Iris pigment epithelial cell (primary cell): Measurements from ENCODE around the gene SMNDC1.
"Not testable (repeated sequence)": the region's sequence is repeated elsewhere in the genome, so short reads cannot be mapped to it uniquely, and the experiment has no call there.

Experiments used
- DNase-seq: peaks from one replicate; pipeline ENCODE4 v3.0.0-alpha.2; 2011; ENCODE audit warnings: low read depth

The SMNDC1 gene

DNA sequence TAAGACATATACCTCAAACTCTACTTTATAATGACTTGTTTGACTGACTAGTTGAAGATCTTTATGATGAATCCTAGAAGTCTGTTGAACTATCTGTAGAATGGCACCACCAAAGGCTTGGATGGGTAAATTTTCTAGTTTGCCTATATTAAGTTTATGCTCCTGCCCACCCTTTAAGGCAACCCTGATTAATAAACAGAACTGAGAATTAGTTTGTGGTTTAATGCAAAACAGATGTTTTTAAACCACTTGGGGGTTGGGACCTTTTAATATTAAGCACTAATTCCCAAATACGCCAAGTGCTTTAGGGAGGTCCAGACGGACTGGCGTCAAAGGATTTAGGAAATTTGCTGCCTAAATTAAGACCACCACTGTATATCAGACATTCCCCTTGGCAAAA is 20.5 kb downstream of the SMNDC1 start:
- no peak for DNase-seq

DNA sequence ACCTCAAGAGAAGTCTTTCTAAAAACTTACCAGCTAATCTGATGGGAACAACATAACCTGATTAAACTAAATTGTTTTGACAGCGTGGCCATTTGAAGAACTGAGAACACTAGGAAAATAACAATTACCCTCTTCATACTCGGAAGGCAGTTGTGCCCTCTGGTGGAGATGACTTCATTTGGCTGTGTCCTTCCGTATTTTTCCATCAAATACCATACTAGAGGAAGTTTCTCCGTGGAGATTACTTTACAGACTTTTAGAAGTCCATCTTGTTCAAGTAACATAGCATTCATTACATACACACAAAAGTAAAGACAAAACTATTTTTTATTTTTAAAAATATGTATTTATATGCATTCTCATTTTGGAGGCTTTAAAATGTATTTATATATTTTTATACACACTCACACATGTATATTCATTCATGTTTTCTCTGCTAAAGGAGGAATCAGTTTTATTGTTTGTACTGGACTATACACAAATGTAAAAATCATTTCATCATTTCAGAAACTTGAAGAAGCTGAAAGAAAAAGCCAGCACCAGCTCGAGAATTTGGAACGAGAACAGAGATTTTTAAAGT is 25.2 kb downstream of the SMNDC1 start:
- peak; percentile 67 for DNase-seq

DNA sequence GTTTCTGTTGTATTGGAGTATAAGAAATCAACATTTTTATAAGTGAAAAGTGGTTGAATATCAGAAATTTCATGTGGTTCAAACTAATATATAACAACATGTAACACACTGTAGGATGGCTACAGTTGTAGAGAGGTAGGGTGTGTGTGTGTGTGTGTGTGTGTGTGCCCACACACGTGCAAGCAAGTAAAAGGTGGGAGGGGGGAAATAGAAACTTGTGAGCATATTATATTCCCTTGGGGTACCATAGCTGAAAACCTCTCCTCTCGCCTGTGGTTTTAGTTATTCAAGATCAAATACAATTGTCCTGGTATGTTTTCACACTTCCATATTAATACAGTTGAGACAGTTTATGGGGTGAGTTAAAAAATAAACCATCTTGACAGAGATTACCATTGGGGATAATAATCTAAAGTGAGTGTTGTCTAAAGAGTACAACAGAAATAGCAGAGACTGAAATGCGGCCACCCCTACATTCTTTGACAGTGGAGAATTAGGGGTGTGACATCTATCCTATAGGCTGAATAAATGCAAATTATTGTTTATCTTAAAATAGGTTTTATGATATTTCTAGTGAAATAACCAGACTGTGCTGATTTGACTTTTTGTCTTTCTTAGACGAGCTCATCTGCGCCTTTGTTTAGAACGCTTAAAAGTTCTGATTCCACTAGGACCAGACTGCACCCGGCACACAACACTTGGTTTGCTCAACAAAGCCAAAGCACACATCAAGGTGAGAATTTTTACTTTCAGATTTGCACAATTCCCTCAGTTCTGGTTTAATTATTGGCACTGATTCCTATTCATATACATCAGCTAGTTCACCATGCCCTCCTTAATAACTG is 25.9 kb downstream of the SMNDC1 start:
- DNase-seq, result no peak

DNA sequence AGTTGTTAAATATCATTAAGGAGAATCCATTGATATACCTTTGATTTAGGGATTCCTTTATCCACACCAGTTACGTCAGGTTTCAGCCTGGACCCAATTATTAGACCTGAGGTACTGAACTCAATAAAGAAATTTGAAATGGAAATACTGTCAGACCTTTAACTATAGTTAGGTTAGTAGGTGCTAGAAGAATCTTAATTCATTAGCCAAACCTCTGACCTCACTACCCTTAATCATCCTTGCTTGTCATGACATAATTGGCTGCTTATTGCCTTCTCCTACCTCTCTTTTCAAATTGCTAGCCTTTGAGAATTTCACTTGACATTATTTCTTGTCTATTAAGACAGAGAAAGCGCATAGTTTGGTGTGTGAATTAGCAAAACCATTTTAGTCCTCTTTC is 27.1 kb downstream of the SMNDC1 start:
- no peak for DNase-seq

DNA sequence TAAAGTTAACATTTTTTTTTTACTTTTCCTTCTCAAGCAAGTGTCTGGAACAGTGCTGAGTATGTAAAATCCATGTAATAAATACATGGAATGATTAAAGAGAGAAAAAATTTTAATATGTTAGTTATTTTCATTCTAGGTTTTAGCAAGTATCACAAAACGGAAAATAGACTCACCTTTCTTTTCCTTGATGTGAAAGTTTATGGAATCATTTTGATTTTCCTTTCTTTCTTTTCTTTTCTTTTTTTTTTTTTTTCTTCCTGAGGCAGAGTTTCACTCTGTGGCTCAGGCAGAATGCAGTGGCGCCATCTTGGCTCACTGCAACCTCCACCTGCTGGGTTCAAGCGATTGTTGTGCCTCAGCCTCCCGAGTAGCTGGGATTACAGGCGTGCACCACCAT is 28.1 kb downstream of the SMNDC1 start:
- no peak for DNase-seq

DNA sequence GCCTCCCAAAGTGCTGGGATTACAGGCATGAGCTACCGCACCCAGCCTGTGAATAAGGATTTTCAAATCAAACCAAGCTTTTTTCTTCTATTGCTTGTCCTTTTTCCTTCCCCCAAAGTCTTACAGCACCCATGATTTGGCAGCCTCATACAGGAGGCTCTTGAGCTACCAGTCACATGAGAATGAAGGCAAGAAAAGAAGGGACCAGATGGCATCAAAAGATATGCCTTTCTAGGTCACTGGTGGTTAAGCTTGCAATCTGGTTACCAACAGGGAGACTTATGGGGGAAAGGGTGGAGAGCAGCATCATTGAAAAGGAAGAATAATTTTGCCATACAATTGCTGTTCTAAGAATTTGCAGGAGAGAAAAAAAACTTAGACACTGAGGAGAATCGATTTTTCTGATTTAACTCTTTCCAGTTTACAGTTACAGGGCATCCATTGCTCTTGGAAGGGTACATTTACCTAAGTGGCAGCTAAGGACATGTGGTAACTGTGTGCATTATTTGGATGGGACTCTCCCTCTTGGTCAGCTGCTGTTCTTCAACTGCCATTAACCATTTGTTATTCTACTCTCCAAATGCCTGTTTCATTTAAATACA is 29.5 kb downstream of the SMNDC1 start:
- DNase-seq, result no peak

DNA sequence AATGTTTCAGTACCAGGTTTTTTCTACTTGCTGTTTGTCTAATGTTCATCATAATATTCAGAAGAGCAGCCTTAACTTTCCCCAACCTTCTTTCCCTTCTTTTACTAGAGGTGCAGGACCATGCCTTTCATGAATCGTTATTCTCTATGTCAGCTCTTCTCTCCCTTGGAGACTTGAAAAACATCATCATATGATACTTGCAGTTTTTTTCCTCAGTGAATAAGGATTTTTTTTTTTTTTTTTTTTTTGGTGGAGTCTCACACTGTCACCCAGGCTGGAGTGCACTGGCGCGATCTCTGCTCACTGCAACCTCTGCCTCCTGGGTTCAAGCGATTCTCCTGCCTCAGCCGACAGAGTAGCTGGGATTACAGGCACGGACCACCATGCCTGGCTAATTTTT is 30.1 kb downstream of the SMNDC1 start:
- no peak for DNase-seq

DNA sequence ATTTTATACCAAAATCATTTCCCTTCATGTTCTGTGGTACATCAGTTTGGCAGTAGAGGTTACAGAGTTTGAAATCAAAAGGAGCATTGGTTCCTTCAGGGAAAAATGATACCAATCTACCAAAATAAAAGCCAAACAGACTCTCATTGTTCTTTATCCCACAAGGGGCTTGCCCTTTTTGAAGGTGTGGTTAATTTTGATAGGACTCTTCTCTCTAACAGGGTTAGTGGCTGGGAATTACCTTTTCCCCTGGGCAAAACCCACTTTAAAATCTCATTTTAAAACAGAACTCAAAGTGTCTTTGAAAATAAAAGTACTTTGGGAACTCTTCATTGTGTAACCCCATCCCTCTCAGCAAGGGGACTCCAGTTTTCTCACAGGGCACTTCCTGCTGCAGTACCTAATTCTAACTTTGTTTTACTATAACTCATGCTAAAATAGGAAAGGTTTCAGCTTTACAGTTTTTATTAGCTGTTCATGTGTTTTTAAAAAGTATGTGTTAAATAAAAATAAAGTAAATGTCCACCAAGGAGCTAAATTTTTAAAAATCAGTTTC is 30.6 kb downstream of the SMNDC1 start:
- no peak for DNase-seq

DNA sequence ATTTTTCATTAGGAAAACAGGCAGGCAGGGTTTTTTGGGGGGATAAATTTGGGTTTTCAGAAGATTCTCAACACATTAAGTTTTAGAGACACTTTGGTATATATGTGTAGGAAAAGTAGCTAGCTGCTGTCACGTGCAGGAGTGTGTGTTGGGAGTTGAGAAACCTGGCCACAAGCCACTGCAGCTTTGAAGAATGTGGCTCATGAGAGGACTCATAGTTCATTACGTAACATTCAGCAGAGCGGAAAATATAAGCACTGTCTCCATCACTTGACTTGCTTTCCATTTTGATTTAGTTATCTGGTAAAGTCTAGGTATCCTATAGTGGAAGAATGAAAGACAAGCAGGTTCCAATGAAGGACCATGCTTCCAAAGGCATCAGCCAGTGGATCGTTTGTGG is 31.2 kb downstream of the SMNDC1 start:
- DNase-seq, result peak; percentile 95

DNA sequence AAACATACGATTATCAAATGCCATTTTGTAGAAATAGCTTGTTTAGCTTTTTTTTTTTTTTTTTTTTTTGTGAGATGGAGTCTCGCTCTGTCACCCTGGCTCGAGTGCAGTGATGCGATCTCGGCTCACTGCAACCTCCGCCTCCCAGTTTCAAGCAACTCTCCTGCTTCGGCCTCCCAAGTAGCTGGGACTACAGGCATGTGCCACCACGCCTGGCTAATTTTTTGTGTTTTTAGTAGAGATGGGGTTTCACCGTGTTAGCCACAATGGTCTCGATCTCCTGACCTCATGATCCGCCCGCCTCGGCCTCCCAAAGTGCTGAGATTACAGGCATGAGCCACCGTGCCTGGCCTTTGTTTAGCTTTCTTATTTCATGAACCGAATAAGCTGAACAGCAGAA is 31.7 kb downstream of the SMNDC1 start:
- DNase-seq, result not testable (repeated sequence)

DNA sequence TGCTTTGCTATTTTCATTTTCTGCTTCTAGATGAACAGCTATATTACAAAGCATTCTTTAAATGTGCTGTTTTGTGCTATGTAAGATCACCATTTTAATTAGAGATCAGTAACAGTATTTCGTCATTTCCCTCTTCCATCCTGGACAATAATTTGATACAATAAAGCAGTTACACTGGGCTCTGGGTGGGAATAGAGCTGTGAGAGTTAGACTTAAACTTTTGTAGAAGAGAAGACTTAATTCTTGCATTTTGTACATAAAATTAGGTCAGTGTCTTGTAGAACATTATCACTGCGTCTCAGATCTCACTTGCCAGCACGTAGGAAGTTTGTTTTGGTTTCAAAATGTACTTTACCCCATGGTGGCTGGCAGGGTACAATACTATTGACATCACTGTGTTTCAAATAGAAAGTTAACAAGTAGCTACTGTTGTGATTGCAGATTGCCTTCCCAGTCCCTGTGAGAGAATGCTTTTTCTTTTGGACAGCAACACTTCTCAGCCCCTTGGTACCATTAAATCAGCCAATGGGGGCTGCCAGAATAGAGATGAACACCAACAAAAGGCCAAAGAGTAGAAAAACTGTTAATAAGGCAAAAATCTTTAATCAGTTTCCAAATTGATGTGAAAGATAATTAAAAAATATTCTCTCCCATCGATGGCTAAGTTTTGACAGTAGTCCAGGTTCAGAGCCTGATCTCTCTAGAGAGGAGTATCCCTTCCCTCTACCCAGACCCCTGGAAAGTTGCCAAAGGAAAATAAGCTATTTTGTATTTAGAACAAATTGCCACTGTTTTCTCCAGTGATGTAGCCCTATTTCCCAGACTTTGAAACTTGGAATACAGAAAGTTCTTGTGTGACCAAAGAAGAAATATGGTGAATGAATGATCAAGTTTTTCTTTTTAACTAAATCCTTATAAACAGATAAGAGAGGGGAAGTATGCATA is 35.1 kb downstream of the SMNDC1 start:
- DNase-seq, result peak; percentile 45

DNA sequence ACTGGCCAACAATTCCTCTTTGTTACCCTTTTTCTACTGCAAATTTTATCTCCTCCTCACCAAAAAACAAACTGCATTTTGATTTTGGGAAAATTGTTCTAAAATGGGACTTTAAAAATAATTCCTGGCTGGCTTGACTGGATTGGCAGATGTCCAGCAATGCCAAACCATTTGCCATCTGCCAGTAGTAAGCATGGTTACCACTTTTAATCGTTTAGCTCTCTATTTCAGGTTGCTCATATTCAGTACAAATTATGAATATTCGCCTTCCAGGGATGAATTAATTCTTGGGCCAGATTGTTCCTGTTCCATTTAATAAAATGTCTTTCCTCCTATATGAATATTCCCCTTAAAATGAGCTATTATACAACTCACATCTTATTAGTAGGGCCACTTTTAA is 35.7 kb downstream of the SMNDC1 start:
- no peak for DNase-seq

DNA sequence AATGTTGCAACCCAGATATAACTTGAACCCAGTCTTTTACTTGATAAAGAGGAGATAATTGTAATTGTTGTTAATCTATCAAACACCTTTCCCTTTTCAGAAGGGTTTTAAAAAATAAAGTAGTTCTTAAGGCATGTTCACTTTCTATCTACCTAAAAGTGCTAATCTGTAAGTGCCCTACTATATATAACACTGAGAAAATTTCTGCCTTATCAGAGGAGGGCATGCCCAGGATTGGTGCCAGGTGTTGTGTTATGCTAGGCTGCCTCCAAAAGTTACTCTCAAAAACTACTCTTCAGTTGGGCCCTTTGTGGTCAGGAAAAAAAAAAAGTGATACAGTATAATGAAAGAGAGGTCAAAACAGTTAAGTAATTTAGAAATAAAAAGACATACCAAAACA is 36.3 kb downstream of the SMNDC1 start:
- DNase-seq, result no peak

DNA sequence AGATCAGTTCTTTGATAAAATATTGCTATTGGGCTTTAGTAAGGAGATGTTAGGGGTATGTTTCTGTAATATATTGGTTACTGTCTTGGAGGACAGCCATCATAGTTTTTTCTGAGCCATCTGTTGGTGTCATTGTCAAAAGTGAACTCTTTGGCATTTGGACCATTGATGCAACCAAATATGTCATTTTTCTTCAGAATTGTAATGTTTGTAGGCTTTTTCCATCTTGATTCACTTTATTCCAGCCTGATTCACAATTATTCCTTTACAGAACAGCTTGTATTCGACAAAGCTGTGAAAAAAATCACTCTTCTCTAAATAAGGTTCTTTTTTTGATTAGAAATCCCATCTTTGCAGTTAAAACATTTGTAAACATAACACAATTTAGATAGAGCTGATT is 37.4 kb downstream of the SMNDC1 start:
- DNase-seq, result no peak

DNA sequence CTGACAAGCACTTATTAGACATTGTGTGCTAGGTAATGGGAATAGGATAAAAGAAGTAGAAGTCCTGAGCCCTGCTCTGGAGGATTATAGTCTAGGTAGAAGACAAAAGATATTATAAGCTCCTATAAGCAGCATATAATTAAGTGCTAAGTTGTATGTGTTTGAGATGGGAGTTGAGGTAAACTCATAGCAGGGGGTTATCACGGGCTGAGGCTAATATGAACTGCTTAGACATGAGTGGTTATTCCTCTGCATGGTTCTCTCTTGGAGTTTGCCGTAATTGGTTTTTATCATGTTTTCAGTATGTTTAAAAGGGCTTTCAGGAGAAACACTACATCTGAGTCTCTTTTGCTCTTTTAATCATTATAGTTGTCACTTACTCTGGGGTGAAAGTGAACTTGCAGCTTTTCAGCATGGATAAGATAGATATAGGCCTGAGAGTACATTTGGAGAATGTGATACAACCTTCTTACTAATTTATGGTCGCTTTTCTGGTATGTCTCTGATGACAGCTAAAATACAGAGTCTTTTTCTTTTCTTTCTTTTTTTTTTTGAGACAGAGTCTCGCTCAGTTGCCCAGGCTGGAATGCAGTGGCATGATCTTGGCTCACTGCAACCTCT is 39.0 kb downstream of the SMNDC1 start:
- DNase-seq, result no peak

DNA sequence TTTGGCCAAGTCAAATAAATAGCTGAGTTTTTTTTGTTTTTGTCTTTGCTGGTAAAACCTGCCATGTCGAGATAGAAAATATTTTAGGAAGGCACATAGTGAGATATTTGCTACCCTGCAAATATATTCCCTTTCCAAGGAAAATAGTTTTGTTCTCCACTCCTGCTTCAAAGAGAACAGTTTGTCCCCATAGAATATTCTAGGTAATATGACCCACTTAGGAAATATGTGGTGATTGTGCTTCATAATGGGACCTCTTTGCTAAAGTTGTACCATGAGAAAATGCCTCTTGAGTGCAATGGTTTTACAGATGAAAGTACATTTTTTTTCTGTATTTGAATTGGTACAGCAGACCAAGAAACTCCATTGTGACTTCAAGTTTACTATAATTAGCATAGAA is 41.6 kb downstream of the SMNDC1 start:
- no peak for DNase-seq

DNA sequence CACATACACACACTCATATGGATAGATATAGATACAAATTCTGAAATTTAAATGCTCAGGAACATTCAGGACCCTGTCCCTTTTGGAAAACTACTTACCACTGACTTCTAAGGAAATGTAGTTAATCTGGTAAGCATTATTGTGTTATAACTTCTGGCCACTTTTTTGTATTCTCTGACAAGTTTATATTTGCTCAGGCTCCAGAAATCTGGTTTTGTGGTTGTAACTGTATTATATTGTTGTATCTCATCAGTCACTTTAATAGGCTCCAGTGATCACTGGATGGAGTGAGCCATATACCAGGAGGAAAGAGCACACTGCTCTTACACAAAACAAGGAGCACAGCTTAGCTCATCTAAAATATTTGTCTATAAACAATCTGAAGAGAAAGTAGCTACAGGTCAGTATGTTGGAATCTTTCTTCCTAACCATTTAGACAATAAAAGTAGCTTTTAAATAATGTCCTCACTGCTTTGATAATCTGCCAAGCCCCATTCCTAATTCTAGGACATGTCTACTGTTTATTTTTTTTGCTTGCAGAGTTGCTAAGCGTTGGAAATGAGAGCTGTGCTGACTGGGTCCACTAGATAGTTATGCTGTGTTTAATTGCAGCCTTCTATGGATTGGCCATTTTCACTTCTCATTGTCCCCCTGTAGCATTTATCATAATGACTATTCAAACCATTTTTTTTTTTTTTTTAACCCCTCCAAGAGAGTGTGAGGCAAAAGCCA is 43.8 kb downstream of the SMNDC1 start:
- peak; percentile 25 for DNase-seq

DNA sequence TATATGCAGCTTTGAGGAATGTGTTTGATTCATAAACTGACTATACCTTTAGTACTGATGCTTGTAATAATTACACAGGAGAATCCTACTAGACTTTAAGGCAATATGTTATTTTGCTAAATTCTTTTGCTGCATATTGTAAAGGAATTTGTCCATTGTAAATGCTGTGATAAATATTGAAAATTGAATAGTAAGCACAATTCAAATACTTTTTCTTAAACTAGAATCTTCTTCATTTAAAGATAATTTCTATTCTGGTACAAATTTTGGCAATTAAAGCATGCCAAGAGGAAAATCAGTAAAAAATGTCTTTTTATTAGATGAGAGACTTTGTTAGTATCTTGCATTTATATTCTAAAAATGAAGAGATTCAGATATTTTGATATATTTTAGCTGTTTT is 45.4 kb downstream of the SMNDC1 start:
- DNase-seq, result no peak

DNA sequence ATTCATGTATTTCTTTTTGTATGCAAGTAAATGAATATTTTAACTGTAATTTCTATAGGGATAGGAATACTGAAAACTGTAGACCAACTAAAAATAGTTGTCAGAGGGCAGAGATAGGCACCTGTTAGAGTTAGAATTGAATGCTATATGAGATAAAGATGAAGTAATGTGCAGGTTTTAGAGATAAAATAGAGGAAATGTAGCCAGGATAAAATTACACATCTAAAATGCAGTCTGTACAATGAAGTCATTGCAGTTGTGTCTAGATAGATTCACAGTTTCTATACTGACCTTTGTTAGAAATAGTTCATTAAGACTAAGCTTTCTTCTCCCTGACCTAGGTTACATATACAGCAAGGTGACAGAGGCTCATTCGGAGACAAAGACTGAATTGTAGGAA is 46.2 kb downstream of the SMNDC1 start:
- DNase-seq, result no peak

DNA sequence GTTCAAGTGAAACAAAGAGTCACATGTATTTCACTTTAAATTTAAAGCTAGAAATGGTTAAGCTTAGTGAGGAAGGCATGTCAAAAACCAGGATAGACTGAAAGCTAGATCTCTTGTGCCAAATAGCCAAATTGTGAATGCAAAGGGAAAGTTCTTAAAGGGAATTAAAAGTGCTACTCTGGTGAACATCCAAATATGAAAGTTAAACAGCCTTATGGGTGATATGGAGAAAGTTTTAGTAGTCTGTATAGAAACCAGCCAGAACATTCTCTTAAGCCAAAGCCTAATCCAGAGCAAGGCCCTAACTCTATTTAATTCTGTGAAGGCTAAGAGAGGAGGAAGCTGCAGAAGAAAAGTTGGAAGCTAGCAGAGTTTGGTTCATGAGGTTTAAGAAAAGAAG is 50.3 kb downstream of the SMNDC1 start:
- no peak for DNase-seq

DNA sequence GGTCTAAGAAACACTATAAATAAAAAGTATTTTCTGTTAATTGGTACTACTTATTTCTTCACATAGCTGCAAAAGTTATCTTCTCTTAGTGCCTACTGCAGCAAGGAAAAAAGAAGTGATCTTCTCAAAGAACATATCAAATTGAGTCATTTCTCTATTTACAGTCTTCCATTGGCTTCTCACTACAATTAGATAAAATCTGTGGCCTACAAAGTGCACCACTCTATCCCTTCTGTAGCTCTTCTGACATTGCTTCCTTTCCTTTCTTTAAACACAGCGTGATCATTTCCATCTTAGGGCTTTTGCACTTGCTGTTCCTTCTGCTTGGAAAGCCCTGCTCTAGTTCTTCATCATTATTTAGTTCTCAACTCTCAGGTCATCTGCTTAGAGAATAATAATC is 52.6 kb downstream of the SMNDC1 start:
- DNase-seq, result no peak
